Measurements from ENCODE around the gene PTPN14. TPM values are rescaled to one million over a fixed set of nuclear protein-coding genes. Genes with fewer than 3 reads are reported as not detected.

The PTPN14 gene
- total RNA-seq, 1 experiment from 2014 or later = 76.4 TPM

DNA sequence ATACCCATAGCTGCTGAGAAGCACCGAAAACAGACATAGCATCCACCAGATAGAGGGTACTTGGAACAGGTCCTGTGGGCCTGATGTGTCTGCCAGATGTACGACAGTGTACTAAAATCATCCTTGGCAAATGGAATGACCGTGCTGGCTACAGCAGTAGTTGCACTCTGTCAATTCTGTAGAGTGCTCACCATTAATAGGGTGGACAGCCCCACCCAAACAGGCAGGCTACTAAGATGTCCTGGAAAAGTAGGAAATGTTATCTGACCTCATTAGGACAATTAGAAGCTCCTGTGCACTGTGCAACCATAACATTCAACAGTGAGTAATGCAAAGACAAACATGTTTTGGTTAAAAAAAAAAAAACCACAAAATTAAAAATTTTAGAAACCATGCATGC, 106.2 kb downstream of the PTPN14 start:
- peaks cover 69 to 81% of the 10 kb centered on the region in 2 experiments for H3K4me1 Mint-ChIP-seq
- Histone ChIP-seq H3K23me2 (ENCODE audit: insufficient read length, low read depth, low read length, poor library complexity, severe bottlenecking) (no peaks in the 10 kb centered on the region), H2BK15ac (ENCODE audit: low read depth, low read length) (no peak overlapping the region), H3K23ac (ENCODE audit: insufficient read length, low read depth, low read length) (no peak overlapping the region), H2AFZ (ENCODE audit: low read length) (no peak overlapping the region), H2BK20ac (ENCODE audit: low read depth, low read length, poor library complexity, severe bottlenecking) (no peak overlapping the region), H4K8ac (replicated peaks; ENCODE audit: insufficient read length, low read depth, low read length) (no peak overlapping the region), H4K5ac (ENCODE audit: insufficient read length, low read depth, low read length) (no peak overlapping the region), H3K27ac (ENCODE audit: insufficient read length, low read depth, low read length) (no peak overlapping the region), H3K79me1 (ENCODE audit: insufficient read depth, low read depth, low read length, poor library complexity, severe bottlenecking) (no peaks in the 10 kb centered on the region), H2BK5ac (ENCODE audit: insufficient read length, low read length) (no peak overlapping the region), H4K91ac (ENCODE audit: insufficient read length, low read depth, low read length) (no peak overlapping the region), H2BK12ac (ENCODE audit: insufficient read length, low read depth, low read length) (no peak overlapping the region), H3K9ac (ENCODE audit: extremely low read depth, insufficient read length, low read length) (no peak overlapping the region), H3K4me1 (ENCODE audit: insufficient read depth, low read length) (peaks cover 17% of the 10 kb centered on the region), H3K27me3 (ENCODE audit: insufficient read depth, low read length) (no peaks in the 10 kb centered on the region), H3K79me2 (ENCODE audit: insufficient read depth, low read length) (peaks cover 3% of the 10 kb centered on the region; the same call in 1 of the 2 replicates), H3K14ac (ENCODE audit: insufficient read depth, low read length) (no peak overlapping the region), H2AK5ac (ENCODE audit: insufficient read length, low read length) (peak overlapping the region; percentile 51), H3K4me2 (ENCODE audit: insufficient read depth, insufficient read length, low read length) (no peak overlapping the region), H3K18ac (ENCODE audit: insufficient read length, low read depth, low read length) (peak overlapping the region; percentile 7), H3K4ac (ENCODE audit: low read depth, low read length) (no peak overlapping the region), H3K9me3 (ENCODE audit: control insufficient read depth, low read depth, low read length) (no peaks in the 10 kb centered on the region), H3K56ac (ENCODE audit: insufficient read length, low read depth, low read length) (no peak overlapping the region), H3T11ph (ENCODE audit: low read length) (no peak overlapping the region), H4K20me1 (ENCODE audit: control insufficient read depth, insufficient read depth, insufficient read length) (no peaks in the 10 kb centered on the region), H2BK120ac (ENCODE audit: low read depth, low read length, poor library complexity, severe bottlenecking) (no peak overlapping the region)
- peak overlapping the region in 2 of 3 experiments; percentile 56 to 85; a peak in 4 of 7 replicates for H3K27ac Mint-ChIP-seq
- H3K27me3 Mint-ChIP-seq (ENCODE audit: low read depth) = no peaks in the 10 kb centered on the region
- no peak for DNase-seq
- WGBS (ENCODE audit: extremely low coverage, insufficient read length, low lambda C conversion rate) = no CpG with 5 or more reads among the region's 3 CpGs
- TF ChIP-seq, protein P1, sequence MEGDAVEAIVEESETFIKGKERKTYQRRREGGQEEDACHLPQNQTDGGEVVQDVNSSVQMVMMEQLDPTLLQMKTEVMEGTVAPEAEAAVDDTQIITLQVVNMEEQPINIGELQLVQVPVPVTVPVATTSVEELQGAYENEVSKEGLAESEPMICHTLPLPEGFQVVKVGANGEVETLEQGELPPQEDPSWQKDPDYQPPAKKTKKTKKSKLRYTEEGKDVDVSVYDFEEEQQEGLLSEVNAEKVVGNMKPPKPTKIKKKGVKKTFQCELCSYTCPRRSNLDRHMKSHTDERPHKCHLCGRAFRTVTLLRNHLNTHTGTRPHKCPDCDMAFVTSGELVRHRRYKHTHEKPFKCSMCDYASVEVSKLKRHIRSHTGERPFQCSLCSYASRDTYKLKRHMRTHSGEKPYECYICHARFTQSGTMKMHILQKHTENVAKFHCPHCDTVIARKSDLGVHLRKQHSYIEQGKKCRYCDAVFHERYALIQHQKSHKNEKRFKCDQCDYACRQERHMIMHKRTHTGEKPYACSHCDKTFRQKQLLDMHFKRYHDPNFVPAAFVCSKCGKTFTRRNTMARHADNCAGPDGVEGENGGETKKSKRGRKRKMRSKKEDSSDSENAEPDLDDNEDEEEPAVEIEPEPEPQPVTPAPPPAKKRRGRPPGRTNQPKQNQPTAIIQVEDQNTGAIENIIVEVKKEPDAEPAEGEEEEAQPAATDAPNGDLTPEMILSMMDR (conservative IDR thresholded peaks at IDR 0.05) = no peak
- peaks cover 3 to 6% (median 5%) of the 10 kb centered on the region in 3 experiments; a peak in 5 of 7 replicates for H3K36me3 Mint-ChIP-seq (ENCODE audit: insufficient read depth in 1 of 3, low read depth in 3 of 3)
- peaks cover 0 to 3% of the 10 kb centered on the region in 2 experiments; a peak in 2 of 5 replicates for H3K9me3 Mint-ChIP-seq
- no peak overlapping the region for H3K4me3 Mint-ChIP-seq
